ENCODE results near the gene CCDC188.

The CCDC188 gene

GRCh38 chr22:20138417-20138738 lies 12.5 kb downstream of the CCDC188 start:
- TF ChIP-seq, protein P1, sequence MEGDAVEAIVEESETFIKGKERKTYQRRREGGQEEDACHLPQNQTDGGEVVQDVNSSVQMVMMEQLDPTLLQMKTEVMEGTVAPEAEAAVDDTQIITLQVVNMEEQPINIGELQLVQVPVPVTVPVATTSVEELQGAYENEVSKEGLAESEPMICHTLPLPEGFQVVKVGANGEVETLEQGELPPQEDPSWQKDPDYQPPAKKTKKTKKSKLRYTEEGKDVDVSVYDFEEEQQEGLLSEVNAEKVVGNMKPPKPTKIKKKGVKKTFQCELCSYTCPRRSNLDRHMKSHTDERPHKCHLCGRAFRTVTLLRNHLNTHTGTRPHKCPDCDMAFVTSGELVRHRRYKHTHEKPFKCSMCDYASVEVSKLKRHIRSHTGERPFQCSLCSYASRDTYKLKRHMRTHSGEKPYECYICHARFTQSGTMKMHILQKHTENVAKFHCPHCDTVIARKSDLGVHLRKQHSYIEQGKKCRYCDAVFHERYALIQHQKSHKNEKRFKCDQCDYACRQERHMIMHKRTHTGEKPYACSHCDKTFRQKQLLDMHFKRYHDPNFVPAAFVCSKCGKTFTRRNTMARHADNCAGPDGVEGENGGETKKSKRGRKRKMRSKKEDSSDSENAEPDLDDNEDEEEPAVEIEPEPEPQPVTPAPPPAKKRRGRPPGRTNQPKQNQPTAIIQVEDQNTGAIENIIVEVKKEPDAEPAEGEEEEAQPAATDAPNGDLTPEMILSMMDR (IDR thresholded peaks at IDR 0.05; ENCODE audit: low read depth, low read length) = no peak
- H3K4me3 ChIP-seq (replicated peaks in 1 of 2; ENCODE audit: low read depth in 2 of 2, low read length in 2 of 2) = no peak overlapping the region
- no peak for DNase-seq (ENCODE audit: low read depth in 2 of 2)

GRCh38 chr22:20137671-20138416 lies 13.0 kb downstream of the CCDC188 start:
- TF ChIP-seq, protein P1 (IDR thresholded peaks at IDR 0.05; ENCODE audit: low read depth, low read length) = no peak
- no peak overlapping the region for H3K4me3 ChIP-seq (replicated peaks in 1 of 2; ENCODE audit: low read depth in 2 of 2, low read length in 2 of 2)
- DNase-seq (ENCODE audit: low read depth in 2 of 2) = no peak

DNA sequence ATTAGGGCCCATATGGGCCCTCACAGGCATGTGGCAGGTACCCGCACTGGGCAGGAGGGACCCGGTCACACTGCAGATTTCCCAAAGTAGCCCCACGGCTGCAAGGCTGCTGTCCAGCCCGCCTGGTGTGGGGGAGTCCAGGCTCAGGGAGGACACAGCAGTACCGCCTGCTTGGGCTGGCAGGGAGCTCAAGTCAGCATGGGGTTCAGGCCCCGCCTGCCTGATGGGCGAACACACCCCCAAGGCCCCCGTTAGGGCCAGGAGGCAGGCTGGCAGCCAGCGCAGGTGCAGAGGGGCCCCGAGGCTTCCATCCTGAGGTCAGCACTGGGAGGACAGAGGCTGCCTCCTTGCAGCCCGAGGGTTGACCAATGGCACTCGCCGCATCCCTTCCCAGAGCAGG lies 13.7 kb downstream of the CCDC188 start:
- H3K4me3 ChIP-seq (replicated peaks in 1 of 2; ENCODE audit: low read depth in 2 of 2, low read length in 2 of 2) = no peak overlapping the region
- no peak for DNase-seq (ENCODE audit: low read depth in 2 of 2)
- TF ChIP-seq, protein P1 (IDR thresholded peaks at IDR 0.05; ENCODE audit: low read depth, low read length) = no peak

GRCh38 chr22:20136603-20136873 lies 14.3 kb downstream of the CCDC188 start:
- no peak overlapping the region for H3K4me3 ChIP-seq (replicated peaks in 1 of 2; ENCODE audit: low read depth in 2 of 2, low read length in 2 of 2)
- DNase-seq (ENCODE audit: low read depth in 2 of 2) = no peak
- TF ChIP-seq, protein P1 (IDR thresholded peaks at IDR 0.05; ENCODE audit: low read depth, low read length) = no peak

- TF ChIP-seq, protein P1 (IDR thresholded peaks at IDR 0.05; ENCODE audit: low read depth, low read length) = no peak
- DNase-seq (ENCODE audit: low read depth in 2 of 2) = no peak
- no peak overlapping the region for H3K4me3 ChIP-seq (replicated peaks in 1 of 2; ENCODE audit: low read depth in 2 of 2, low read length in 2 of 2)
Observed at GRCh38 chr22:20135806-20136602, 14.9 kb downstream of the CCDC188 start.

- no peak overlapping the region for H3K4me3 ChIP-seq (replicated peaks in 1 of 2; ENCODE audit: low read depth in 2 of 2, low read length in 2 of 2)
- DNase-seq (ENCODE audit: low read depth in 2 of 2) = no peak
- TF ChIP-seq, protein P1 (IDR thresholded peaks at IDR 0.05; ENCODE audit: low read depth, low read length) = no peak
Observed at GRCh38 chr22:20135265-20135664, 15.6 kb downstream of the CCDC188 start.

Data from cardiac fibroblast (primary cell).